Panc1 (cell line): Measurements from ENCODE around the gene RNF4. TPM values are rescaled to one million over a fixed set of nuclear protein-coding genes. Genes with fewer than 3 reads are reported as not detected.

Experiments
- ATAC-seq: fragments of 200-7000 bp; cut with Tn5 transposase; 2 replicates; pipeline ENCODE4 v1.9.1; 2020; ENCODE audit warnings: mild to moderate bottlenecking, moderate library complexity
- BruUV-seq: library from RNA; stranded (reverse); fragments of 400-500 nt; replicated peaks from 2 replicates; lab custom pipeline; 2021; lab: Mats Ljungman, UMichigan
- CTCF ChIA-PET: fragments of 300-600 bp; sonication (Branson Sonifier 250); formaldehyde crosslinking; loops from one replicate; lab custom pipeline; 2022; ENCODE audit warnings: antibody characterized with exemption; lab: Charles Lee
- POLR2A ChIA-PET: fragments of 300-600 bp; sonication (Branson Sonifier 250); formaldehyde crosslinking; loops from one replicate; lab custom pipeline; 2022; ENCODE audit warnings: antibody characterized with exemption; lab: Charles Lee
- DNase-seq: peaks from one replicate; pipeline ENCODE4 v3.0.0-alpha.2; 2010; ENCODE audit warnings: low read depth, low spot score
- H3K27ac ChIP-seq: 2 replicates; pipeline ENCODE4 v1.5.1; 2011; ENCODE audit warnings: mild to moderate bottlenecking, low read length, inconsistent platforms
- H3K27me3 ChIP-seq: fragments of 200-500 bp; sonication (Bioruptor generic); 2 replicates; pipeline ENCODE4 v1.6.0; 2014; ENCODE audit warnings: low read length, inconsistent platforms; ENCODE audit not compliant: control insufficient read depth, insufficient read depth
- H3K36me3 ChIP-seq: fragments of 200-500 bp; sonication (Bioruptor generic); 2 replicates; pipeline ENCODE4 v1.5.1; 2014; ENCODE audit warnings: inconsistent platforms, mild to moderate bottlenecking, low read length, moderate library complexity; ENCODE audit not compliant: control insufficient read depth, insufficient read depth
- H3K4me1 ChIP-seq: 2 replicates; pipeline ENCODE4 v1.5.1; 2011; ENCODE audit warnings: inconsistent platforms, mild to moderate bottlenecking, low read length, moderate library complexity; ENCODE audit not compliant: control insufficient read depth, insufficient read depth
- H3K4me3 ChIP-seq, 2 experiments: 2 replicates each; pipeline ENCODE4 v1.5.1; 2011 to 2012; ENCODE audit warnings: low read depth in 2 of 2, low read length in 2 of 2, mild to moderate bottlenecking in 2 of 2, inconsistent platforms in 1 of 2, moderate library complexity in 1 of 2
- H3K9me3 ChIP-seq: fragments of 200-500 bp; sonication (Bioruptor generic); 2 replicates; pipeline ENCODE4 v1.5.1; 2014; ENCODE audit warnings: low read depth, mild to moderate bottlenecking, inconsistent platforms, low read length, moderate library complexity; ENCODE audit not compliant: control insufficient read depth, insufficient read depth
- CTCF ChIP-seq: fragments of 450-650 bp; IDR thresholded peaks from 2 replicates; pipeline ENCODE4 v1.5.1; 2017; ENCODE audit warnings: mild to moderate bottlenecking
- POLR2AphosphoS5 ChIP-seq: IDR thresholded peaks from 2 replicates; pipeline ENCODE4 v1.6.1; 2012; ENCODE audit warnings: mild to moderate bottlenecking, low read depth, low read length, moderate library complexity
- REST ChIP-seq, 2 experiments: IDR thresholded peaks; 2 replicates each; pipeline ENCODE4 v1.6.1; 2011 to 2012; ENCODE audit warnings: low read depth in 2 of 2, control low read depth in 1 of 2, low read length in 1 of 2, mild to moderate bottlenecking in 1 of 2, moderate library complexity in 1 of 2; ENCODE audit not compliant: insufficient read depth in 1 of 2
- SIN3A ChIP-seq: IDR thresholded peaks from 2 replicates; pipeline ENCODE4 v1.6.1; 2012; ENCODE audit warnings: low read depth, mild to moderate bottlenecking, low read length, moderate library complexity, borderline replicate concordance; ENCODE audit not compliant: insufficient read depth
- TCF7L2 ChIP-seq: IDR thresholded peaks from 2 replicates; pipeline ENCODE4 v1.6.1; 2011; ENCODE audit warnings: mild to moderate bottlenecking, low read depth, low read length, inconsistent platforms
- in situ Hi-C: cut with HindIII; loops from 2 replicates; pipeline ENCODE4 v1.10.0; 2016; ENCODE audit warnings: low sequenced_read_pairs, low pct_unique_long_range_greater_than_20kb
- intact Hi-C: fragments of 100-400 bp; cut with micrococcal nuclease; formaldehyde crosslinking; loops from one replicate; pipeline ENCODE4 v1.10.0; 2022; ENCODE audit not compliant: unreplicated experiment
- total RNA-seq: library from RNA; stranded (reverse); gene quantifications from one replicate; pipeline ENCODE4 v1.2.1, GENCODE V29; 2021; ENCODE audit not compliant: unreplicated experiment

RNF4 gene
- total RNA-seq, 1 experiment from 2014 or later, result 55.0 TPM

- no TSS peak for BruUV-seq
- Histone ChIP-seq H3K27ac (no peak overlapping the region), H3K9me3 (no peaks in the 10 kb centered on the region), H3K36me3 (peaks cover 4% of the 10 kb centered on the region; the same call in 1 of the 2 replicates), H3K4me1 (no peaks in the 10 kb centered on the region; the same call in 1 of the 2 replicates), H3K4me3 (no peak overlapping the region), H3K27me3 (no peaks in the 10 kb centered on the region)
- ATAC-seq, result no peak
- ChIA-PET CTCF (no interaction called here), POLR2A (interaction anchor here (0.6 kb wide), 1 partner anchor 23 kb away, joined by 9 read pairs; no protein-coding TSS in a partner anchor)
- in situ Hi-C loops (no loop called here), intact Hi-C loops (no loop called here)
- DNase-seq, result no peak
- no peak for TF ChIP-seq TCF7L2
- no peak for TF ChIP-seq REST (IDR thresholded peaks at IDR 0.05; ENCODE audit: insufficient read depth in 1 of 2, low read depth in 2 of 2, low read length in 1 of 2)
- TF ChIP-seq CTCF, result no peak
- no peak for TF ChIP-seq SIN3A
- no peak for TF ChIP-seq POLR2AphosphoS5
Measured at GRCh38 chr4:2492970-2493369, 24.1 kb downstream of the RNF4 start.

GRCh38 chr4:2494992-2495391 lies 26.1 kb downstream of the RNF4 start:
- DNase-seq (no peak), ATAC-seq (no peak)
- BruUV-seq, result no TSS peak
- Histone ChIP-seq H3K9me3 (no peaks in the 10 kb centered on the region), H3K27me3 (no peaks in the 10 kb centered on the region), H3K27ac (no peak overlapping the region), H3K4me1 (no peaks in the 10 kb centered on the region; the same call in 1 of the 2 replicates), H3K36me3 (peaks cover 4% of the 10 kb centered on the region; the same call in 1 of the 2 replicates), H3K4me3 (no peak overlapping the region)
- intact Hi-C loops (no loop called here), in situ Hi-C loops (no loop called here)
- ChIA-PET POLR2A (no interaction called here), CTCF (no interaction called here)
- TF ChIP-seq TCF7L2, result no peak
- TF ChIP-seq REST (IDR thresholded peaks at IDR 0.05; ENCODE audit: insufficient read depth in 1 of 2, low read depth in 2 of 2, low read length in 1 of 2), result no peak
- no peak for TF ChIP-seq SIN3A
- no peak for TF ChIP-seq CTCF
- no peak for TF ChIP-seq POLR2AphosphoS5
